HFF-Myc (cell line): ENCODE data around the gene USP10.

Experiments used
- DNase-seq: peaks from one replicate; pipeline ENCODE4 v3.0.0-alpha.2; 2011; ENCODE audit warnings: low read depth; ENCODE audit errors: extremely low read depth
- H3K4me3 ChIP-seq: replicated peaks from 2 replicates; pipeline ENCODE4 v1.5.1; 2011; ENCODE audit warnings: low read depth, mild to moderate bottlenecking, control low read depth, low read length
- CTCF ChIP-seq: IDR thresholded peaks from 2 replicates; pipeline ENCODE4 v1.5.1; 2012; ENCODE audit warnings: mild to moderate bottlenecking, low read depth, low read length, control low read depth; ENCODE audit errors: missing control alignments

The USP10 gene

GRCh38 chr16:84700446-84701300, 873 bp downstream of the USP10 start:
- DNase-seq = no peak
- no peak for TF ChIP-seq CTCF
- H3K4me3 ChIP-seq = peak overlapping the region; percentile 83

- DNase-seq = no peak
- no peak for TF ChIP-seq CTCF
- no peak overlapping the region for H3K4me3 ChIP-seq
These were observed 3.9 kb downstream of the USP10 start for GRCh38 chr16:84703681-84704080.

- no peak for TF ChIP-seq CTCF
- DNase-seq = no peak
- no peak overlapping the region for H3K4me3 ChIP-seq
These were observed 4.5 kb downstream of the USP10 start for GRCh38 chr16:84704253-84704652.

GRCh38 chr16:84706856-84707255, 7.1 kb downstream of the USP10 start:
- TF ChIP-seq CTCF = no peak
- DNase-seq = no peak
- H3K4me3 ChIP-seq = no peak overlapping the region

- H3K4me3 ChIP-seq = no peak overlapping the region
- TF ChIP-seq CTCF = no peak
- no peak for DNase-seq
These were observed 9.8 kb downstream of the USP10 start for GRCh38 chr16:84709609-84710008.

- DNase-seq = no peak
- H3K4me3 ChIP-seq = no peak overlapping the region
- no peak for TF ChIP-seq CTCF
These were observed 10.9 kb downstream of the USP10 start for GRCh38 chr16:84710686-84711085.
